HG02571 (cell line): Measurements from ENCODE around the gene ANKMY1.
"Not testable (repeated sequence)": the region's sequence is repeated elsewhere in the genome, so short reads cannot be mapped to it uniquely, and the experiment has no call there.

ENCODE experiments used
- ATAC-seq: cut with Tn5 transposase; IDR thresholded peaks from one replicate; pipeline ENCODE4 v1.9.1; 2021; ENCODE audit warnings: mild to moderate bottlenecking, moderate library complexity; ENCODE audit not compliant: unreplicated experiment

ANKMY1 gene

DNA sequence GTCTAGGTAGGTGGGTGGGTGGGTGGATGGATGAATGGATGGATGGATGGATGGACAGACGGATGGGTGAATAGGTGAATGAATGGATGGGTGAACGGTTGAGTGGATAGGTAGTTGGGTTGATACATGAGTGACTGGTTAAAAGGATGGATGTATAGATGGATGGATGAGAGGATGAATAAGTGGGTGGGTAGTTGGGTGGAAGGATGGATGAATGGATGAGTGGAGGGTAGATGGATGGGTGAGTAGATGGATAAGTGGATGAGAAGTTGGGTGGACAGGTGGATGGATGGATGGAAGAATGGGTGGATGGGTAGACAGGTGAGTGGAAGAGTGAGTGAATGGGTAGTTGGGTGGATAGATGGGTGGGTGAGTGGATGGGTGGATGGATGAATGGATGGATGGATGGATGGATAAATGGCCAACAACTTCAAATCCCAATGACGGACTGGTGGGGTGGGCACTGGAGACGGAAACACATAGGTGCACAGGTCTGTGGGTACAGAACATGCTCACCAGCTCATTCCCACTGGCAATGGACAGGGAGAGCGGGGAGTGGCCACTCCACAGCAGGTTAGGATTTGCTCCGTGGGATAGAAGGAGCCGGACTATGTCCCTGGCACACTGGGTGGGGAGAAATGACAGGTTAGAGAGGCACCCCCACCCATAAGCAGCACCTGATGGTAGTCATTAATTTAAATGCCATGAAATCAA lies 48.8 kb downstream of the ANKMY1 start:
- ATAC-seq: no peak

DNA sequence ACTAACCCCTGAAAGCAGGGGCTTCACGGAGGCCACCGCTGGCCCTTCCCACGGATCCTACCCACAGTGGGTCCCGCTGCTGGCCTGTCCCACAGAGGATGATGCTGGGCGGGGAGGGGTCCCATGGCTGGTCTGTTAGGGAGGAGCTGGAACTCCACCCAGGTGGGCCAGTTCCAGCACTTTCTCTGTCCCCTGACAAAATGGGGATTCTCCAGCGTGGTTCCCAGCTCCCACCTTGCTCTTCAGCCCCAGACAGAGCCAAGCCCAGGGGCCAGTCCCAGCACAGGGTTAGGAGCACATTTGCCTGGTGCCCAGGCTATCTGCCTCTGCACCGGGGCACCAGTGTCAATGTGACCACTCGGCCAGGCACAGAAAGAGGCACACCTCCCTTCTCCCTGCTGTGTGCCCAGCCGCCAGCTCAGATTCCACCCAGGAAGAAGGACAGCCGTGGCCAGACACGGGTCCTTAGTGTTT lies 50.0 kb downstream of the ANKMY1 start:
- no peak for ATAC-seq

DNA sequence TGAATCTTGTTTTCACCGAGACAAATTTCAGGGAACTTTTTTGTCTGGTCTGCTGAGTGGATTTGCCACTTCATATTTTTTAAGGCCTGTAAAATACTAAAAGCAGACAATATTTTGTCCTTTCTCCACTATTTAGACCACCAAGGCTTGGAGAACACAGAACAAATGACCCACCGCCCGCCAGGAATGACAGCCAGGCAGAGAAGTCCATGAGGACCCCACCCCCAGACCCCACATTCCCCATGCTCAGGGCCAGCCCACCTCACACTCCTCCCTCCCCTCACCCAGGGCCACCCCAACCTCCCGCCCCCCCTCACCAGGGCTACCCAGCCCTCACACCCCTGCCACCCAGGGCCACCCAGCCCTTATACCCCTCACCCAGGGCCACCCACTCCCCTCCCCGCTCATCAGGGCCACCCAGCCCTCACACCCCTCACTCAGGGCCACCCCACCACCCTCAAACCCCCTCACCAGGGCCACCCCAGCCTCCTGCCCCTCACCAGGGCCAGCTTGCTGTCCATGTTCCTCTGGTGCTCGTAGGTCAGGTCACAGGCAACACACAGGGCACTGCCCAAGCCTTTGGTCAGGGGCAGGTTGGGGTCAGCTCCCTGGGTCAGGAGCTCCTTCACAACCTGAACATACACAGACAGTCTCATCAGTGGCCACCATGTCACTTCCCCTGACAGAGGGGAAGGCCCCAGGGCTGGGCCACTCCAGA lies 50.6 kb downstream of the ANKMY1 start:
- ATAC-seq: no peak

DNA sequence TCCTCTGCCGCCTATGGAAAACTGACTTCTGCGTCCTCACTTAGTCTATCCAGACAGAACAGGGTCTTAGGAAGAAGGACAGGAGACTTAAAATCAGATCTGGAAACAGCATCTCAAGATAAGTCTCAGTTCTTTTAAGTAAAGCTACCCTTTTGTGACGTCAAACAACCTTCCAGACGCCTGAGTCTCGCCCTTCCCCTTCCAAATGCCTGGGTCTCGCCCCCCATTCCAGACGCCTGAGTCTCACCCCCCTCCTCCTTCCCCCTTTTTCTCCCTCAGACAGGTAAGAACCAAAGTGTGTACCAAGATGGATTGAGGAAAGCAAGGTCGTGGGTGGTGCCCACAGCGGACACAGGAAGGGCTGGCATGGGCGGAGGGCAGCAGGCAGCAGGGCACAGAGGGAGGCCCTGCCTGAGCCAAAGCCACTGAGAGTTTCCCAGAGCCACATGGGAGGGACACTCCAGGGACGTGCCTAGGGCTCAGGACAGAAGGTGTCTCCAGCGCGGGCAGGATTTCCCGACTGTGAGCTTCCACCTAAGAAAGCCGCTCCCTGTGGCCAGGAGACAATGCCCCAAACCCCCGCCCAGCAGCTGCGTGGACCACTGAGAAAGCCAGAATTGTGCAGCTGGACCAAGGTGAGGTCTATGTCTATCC lies 51.3 kb downstream of the ANKMY1 start:
- no peak for ATAC-seq

DNA sequence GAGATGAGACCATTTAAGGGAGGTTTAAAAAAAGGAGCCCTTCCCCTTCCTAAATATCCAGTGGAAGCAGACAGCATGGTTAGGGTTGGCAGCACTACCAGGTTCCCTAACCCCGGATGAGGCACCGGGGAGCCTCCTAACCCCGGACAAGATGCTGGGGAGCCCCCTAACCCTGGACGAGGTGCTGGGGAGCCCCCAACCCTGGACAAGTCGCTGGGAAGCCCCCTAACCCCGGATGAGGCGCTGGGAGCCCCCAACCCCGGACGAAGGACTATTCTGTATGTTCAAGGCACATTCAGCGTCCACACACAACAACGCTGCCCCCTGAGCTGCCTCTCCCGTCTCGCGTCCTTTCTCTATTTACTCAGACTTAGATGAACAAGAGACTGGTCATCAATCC lies 51.9 kb downstream of the ANKMY1 start:
- ATAC-seq: no peak

DNA sequence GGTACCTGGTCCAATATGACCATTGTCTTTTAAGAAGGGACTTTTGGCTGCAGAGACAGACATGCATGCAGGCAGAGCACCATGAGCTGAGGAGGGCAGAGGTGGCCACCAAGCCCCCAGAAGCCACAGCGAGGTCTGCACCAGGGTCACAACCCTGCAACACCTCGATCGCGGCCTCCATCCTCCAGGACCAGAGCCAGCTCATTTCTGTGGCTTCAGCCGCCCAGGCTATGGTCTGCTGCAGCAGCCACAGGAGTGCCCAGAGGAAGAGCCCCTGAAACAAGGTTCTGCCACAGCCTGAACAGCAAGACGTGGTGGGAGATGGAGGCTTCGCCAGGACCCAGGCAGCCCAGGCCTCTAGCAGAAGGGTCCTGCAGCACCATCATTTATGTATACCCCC lies 53.9 kb downstream of the ANKMY1 start:
- no peak for ATAC-seq

DNA sequence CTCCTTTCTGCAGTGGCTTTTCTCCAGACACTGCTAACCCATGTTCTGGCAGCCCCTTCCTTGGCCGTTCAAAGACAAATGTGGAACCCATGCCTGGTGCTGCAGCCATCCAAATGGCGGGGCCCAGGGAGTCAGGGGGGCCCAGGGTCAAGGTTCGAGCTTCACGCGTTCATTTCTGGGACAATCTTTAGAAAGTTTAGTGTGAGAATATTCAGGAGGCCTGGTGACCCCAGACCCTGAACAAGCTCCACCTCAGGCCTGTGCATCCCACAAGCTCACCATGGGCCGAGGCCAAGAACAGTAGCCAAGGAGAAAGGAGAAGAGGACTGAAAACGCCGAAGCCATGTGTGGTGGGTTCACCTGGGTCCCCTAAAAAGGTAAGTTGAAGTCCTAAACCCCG lies 54.4 kb downstream of the ANKMY1 start:
- ATAC-seq: no peak

DNA sequence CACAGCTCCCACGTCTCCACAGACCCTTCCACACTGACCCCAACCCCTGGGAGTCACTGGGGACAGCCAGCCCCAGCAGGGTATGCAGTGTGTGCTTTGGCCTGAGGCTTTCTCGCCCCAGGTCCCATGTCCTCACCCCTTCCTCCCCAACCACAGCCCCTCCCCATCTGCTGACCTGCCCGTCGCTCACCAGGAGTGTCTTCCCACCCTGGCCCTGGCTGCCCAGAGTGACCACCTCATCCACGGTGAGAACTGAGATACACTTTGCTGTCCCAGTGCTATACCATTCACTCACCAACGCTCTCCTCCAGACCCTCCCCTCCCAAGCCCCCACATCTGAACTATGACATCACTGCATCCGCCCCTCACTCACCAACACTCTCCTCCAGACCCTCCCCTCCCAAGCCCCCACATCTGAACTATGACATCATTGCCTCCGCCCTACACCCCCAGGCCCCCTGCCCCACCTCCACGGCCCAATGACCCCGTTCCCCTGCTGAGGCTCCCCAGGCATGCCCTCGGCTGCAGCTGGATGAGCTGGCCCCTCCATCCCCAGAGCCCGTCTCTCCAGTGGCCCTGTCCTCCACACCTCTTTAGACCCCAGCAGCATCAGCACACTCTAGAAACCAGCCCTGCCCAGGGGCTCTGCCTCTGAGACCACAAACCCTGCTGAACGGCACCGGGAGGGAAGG lies 55.2 kb downstream of the ANKMY1 start:
- ATAC-seq: no peak

DNA sequence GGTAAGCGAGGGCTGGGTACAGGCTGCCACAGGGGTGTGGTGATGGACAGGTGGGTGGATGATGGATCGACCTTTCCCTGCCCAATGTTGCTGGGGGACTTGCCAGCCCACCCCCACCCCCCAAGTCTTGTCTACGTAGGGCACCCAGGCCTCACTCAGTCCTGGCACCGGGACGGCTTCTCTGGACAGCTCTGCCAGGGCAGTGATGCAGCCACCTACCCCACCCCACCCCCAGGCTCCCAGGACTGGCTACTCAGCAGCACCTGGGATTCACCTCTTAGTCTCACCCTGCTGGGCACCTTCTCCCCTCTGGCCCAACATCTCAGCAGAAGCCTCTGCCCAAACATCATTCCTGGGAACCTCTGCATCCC lies 55.7 kb downstream of the ANKMY1 start:
- no peak for ATAC-seq

DNA sequence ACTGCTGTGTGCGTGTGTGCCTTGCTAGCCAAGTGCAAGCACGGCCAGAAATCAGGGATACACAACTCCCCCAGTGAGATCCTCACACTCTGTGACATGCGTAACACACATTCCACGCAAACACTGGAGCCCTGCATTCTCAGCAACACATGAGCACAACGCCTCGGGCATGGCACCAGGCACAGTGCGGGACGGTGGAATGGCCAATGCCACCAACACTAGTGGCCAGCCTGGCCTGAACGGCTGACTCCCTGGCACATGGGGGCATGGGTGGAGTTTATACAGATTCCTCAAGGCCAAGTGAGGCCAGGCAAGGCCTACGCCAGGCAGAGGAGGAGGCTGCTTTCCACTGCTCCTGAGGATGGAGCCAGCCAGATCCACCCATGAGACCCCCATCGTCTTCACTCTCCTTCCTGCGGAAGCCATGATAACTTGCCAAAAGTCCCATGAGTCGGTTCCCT lies 56.2 kb downstream of the ANKMY1 start:
- ATAC-seq: no peak

DNA sequence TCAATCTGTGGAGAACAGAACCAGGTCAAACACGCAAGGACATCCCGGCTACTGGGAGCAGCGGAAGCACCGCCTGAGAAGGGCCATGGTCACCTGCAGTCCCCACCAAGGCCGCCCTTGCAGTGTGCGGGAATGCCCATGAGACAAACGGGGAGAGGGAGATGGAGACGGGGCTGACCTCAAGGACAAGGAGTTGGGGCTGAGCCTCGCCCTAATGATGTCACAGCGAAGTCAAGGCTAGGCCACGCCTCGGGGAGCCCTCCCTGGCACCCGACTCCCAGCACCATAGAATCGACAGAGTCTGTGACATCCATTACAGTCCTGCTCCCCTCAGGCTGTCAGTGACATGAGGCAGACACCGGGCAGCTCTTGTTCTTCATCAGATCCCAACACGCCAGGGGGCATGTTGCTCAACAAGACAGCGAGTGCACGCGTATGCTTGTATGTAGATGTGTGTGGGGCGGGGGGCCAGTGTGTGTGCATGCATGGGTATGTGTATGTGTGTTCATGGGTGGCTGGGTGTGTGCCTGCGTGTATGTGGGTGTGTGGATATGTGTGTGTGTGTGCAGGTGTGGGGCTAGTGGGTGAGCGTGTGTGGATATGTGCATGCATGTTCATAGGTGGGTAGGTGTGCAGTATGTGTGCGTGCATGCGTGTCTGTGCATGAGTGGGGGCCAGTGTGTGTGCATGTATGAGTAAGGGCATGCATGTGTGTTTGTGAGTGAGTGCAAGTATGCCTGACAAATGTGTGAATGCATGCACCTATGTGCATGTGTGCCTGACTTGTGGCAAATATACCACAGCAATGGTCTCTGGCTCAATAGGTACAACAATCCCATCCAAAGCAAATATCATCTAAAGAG lies 57.0 kb downstream of the ANKMY1 start:
- no peak for ATAC-seq

DNA sequence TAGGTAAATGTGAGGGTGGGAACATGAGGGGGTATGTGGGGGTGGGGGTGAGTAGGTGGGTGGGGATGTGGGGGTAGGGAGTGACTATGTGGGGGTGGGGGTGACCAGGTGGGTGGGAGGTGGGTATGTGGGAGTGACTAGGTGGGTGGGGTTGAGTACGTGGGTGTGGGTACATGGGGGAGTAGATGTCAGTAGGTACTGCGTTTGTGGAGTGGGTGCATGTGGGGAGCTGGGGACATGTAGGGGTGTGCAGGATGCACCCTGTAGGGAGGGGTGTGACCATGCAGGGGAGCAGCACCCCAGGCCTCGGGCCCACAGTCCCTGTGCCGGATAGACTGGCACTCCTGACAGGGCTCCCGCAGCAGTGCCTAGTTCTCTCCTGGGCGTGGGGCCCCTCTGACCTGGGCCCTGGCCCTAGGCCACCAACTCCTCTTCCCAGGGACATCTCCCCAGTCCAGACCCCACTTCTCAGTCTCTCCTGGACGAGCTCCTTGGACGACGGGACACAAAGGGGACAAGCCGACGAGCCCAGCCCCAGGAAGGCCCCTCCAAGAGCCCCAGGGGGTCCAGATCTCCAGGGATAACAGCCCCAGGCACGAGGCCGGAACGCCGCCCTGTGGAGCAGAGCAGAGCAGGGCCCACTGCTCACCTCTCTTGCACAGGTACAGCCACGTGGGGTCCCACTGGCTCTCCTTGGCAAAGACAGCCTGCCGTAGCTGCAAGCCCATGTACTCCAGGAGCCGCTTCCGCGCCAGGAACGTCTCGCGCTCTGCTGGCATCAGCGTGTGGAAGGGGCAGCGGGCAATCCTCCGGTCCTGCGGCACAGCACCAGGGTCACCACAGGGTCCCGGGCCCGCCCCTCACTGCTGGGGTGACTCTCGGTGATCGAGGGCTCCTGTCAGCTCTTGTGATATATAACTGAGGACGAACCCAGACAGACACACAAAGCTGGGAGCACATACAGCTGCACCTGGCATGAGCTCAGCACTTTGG lies 58.2 kb downstream of the ANKMY1 start:
- no peak for ATAC-seq

DNA sequence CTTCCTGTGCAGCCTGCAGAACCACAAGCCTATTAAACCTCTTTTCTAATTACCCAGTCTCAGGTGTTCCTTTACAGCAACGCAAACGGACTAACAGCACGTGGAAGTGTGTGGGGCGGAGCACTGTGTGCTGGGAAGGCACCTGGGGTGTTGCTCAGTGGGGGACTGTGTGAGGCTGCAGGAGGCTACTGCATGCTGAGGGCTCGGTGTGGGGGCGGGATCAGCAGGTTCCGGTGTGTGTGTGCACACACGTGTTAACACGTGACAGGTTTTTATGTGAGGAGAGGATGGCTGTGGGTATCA lies 58.9 kb downstream of the ANKMY1 start:
- no peak for ATAC-seq

DNA sequence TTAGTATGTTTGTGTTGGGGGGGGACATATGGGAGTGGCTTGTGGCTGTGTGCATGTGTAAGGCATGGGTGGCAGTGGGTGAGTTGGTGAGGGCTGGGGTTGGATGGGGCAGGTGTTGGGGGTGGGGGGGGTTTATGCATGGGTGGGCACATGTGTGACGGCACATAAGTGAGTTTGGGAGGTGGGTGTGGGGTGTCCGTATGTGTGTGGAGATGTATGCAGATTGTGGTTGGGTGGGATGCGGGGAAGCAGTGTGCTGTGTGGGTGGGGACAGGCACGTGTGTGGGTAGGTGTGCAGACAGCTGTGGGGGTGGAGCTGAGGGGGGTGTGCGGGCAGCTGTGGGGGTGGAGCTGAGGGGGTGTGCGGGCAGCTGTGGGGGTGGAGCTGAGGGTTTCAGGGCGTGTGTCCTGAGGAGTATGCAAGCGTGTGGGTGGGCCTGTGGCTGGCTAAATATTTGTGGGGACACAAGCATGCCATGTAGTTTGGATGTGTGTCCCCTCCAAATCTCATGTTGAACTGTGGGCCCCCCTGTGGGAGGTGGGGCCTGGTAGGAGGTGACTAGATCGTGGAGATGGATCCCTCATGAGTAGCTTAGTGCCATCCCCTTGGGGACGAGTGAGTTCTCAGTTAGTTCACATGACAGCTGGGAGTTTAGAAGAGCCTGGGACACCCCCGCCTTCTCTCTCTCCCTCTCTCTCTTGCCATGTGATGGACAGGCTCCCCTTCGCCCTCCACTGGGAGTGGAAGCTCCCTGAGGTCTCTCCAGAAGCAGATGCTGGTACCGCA lies 59.4 kb downstream of the ANKMY1 start:
- ATAC-seq: no peak

DNA sequence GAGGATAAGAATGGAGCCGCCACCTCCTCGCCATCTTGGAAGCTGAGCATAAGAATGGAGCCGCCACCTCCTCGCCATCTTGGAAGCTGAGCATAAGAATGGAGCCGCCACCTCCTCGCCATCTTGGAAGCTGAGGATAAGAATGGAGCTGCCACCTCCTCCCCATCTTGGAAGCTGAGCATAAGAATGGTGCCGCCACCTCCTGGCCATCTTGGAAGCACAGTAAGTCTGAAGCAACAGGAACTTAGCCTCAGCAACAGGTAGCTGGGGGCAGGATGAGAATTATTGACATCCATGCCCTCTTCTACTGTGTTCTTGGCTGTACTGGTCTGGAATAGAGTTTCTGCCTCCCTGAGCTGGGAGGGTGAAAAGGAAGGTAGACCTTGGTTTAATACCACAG lies 60.7 kb downstream of the ANKMY1 start:
- ATAC-seq: not testable (repeated sequence)

DNA sequence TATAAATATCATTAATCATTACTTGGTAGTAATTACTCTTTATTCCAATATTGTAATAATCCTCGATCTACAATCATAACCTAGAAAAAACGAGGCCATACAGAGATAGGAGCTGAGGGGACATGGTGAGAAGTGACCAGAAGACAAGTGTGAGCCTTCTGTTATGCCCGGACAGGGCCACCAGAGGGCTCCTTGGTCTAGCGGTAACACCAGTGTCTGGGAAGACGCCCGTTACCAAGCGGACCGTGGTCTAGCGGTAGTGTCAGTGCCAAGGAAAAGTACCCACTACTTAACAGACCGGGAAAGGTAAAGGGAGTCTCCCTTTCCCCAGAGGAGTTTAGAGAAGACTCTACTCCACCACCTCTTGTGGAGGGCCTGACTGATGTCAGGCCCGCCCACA lies 62.8 kb downstream of the ANKMY1 start:
- not testable (repeated sequence) for ATAC-seq

DNA sequence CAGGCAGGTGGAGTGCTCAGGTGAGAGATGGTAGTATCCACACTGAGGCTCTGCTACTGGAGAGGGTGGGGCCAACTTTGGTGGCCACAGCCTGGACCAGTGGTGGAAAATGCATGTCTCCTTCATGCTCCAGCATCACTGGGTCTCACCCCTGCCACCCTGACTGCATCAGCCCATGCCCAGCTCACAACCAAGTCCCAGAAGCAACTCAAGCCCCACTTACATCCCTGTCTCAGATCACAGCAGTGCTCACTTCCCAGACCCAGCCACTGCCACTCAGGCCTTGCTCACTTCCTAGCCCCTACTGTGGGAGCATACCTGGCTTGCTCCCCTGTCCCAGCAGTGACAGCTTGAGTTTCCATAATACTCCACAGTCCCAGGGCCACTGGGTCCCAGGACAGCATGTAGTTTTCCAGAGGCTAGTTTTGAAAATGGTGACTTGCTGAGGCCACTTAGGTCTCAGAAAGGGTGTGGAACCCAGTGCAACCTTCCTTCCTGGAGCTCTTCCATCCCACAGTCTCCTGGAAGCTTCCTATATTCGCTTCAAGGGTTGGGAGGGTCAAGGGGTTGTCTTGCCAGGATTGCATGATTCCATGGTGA lies 63.5 kb downstream of the ANKMY1 start:
- ATAC-seq: no peak

DNA sequence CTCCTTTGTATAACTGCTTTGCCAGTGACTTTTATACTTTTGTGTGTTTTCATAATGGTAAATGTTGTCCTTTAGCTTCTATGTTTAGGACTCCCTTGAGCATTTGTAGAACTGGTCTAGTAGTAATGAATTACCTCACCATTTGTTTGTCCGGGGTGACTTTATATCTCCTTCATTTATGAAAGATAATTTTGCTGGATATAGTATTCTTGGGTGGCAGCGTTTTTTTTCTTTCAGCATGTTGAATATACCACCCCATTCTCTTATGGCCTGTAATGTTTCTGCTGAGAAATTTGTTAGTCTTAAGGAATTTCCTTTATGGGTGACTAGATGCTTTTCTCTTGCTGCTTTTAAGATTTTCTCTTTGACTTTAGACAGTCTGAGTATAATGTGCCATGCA lies 66.3 kb downstream of the ANKMY1 start:
- no peak for ATAC-seq
